WTC11 (cell line): ENCODE measurements around the gene HTR4. TPM values are rescaled to one million over a fixed set of nuclear protein-coding genes. Genes with fewer than 3 reads are reported as not detected.

Experiments
- ATAC-seq: fragments of 200-7000 bp; cut with Tn5 transposase; 2 replicates; pipeline ENCODE4 v1.10.0; 2021; ENCODE audit warnings: mild to moderate bottlenecking, moderate library complexity
- CTCF ChIA-PET: fragments of 300-600 bp; sonication (Branson Sonifier 250); formaldehyde crosslinking; loops from one replicate; lab custom pipeline; 2021; ENCODE audit warnings: antibody characterized with exemption; lab: Charles Lee
- POLR2A ChIA-PET: fragments of 350-600 bp; sonication (Branson Sonifier 250); formaldehyde crosslinking; loops from one replicate; lab custom pipeline; 2021; ENCODE audit warnings: antibody characterized with exemption; lab: Charles Lee
- DNase-seq: peaks from one replicate; pipeline ENCODE4 v3.0.0; 2021; ENCODE audit warnings: low spot score
- H3K27ac Mint-ChIP-seq: 2 replicates; pipeline ENCODE4 v1.8.0; 2021; ENCODE audit warnings: mixed read lengths
- H3K27me3 Mint-ChIP-seq: 2 replicates; pipeline ENCODE4 v1.8.0; 2021; ENCODE audit warnings: low read depth, mild to moderate bottlenecking, moderate library complexity, mixed read lengths
- H3K36me3 Mint-ChIP-seq: 2 replicates; pipeline ENCODE4 v1.8.0; 2021; ENCODE audit warnings: mixed read lengths
- H3K4me1 Mint-ChIP-seq: 2 replicates; pipeline ENCODE4 v1.8.0; 2022; ENCODE audit warnings: mixed read lengths
- H3K4me3 Mint-ChIP-seq: 2 replicates; pipeline ENCODE4 v1.8.0; 2021; ENCODE audit warnings: mild to moderate bottlenecking, moderate library complexity, mixed read lengths
- H3K9me3 Mint-ChIP-seq: 2 replicates; pipeline ENCODE4 v1.8.0; 2021; ENCODE audit warnings: mixed read lengths
- AR ChIP-seq: fragments of 250-450 bp; sonication (Bioruptor Pico); IDR thresholded peaks from 2 replicates; pipeline ENCODE4 v1.9.0; 2021; ENCODE audit warnings: mild to moderate bottlenecking
- E2F4 ChIP-seq: sonication (generic); formaldehyde crosslinking; IDR thresholded peaks from 2 replicates; pipeline ENCODE4 v1.8.1; 2022; ENCODE audit warnings: low read depth, mild to moderate bottlenecking, moderate library complexity, missing genetic modification reagents, borderline replicate concordance
- GABPB1 ChIP-seq: sonication (generic); formaldehyde crosslinking; IDR thresholded peaks from 2 replicates; pipeline ENCODE4 v1.8.1; 2023; ENCODE audit warnings: mild to moderate bottlenecking, missing genetic modification reagents
- JUN ChIP-seq: sonication (generic); formaldehyde crosslinking; IDR thresholded peaks from 2 replicates; pipeline ENCODE4 v1.8.0; 2023; ENCODE audit warnings: mild to moderate bottlenecking, missing genetic modification reagents
- MXD4 ChIP-seq: fragments of 250-450 bp; sonication (Bioruptor Pico); IDR thresholded peaks from 2 replicates; pipeline ENCODE4 v1.8.0; 2021; ENCODE audit warnings: mild to moderate bottlenecking, moderate library complexity, borderline replicate concordance
- MYBL2 ChIP-seq: sonication (generic); formaldehyde crosslinking; IDR thresholded peaks from 2 replicates; pipeline ENCODE4 v1.8.1; 2023; ENCODE audit warnings: mild to moderate bottlenecking, moderate library complexity, missing genetic modification reagents
- NFE2L1 ChIP-seq: sonication (generic); formaldehyde crosslinking; IDR thresholded peaks from 2 replicates; pipeline ENCODE4 v1.8.1; 2023; ENCODE audit warnings: missing genetic modification reagents
- NR2C2 ChIP-seq: sonication (generic); formaldehyde crosslinking; IDR thresholded peaks from 2 replicates; pipeline ENCODE4 v1.8.0; 2022; ENCODE audit warnings: mild to moderate bottlenecking, missing genetic modification reagents
- USF2 ChIP-seq: sonication (generic); formaldehyde crosslinking; IDR thresholded peaks from 2 replicates; pipeline ENCODE4 v1.8.1; 2023; ENCODE audit warnings: mild to moderate bottlenecking, missing genetic modification reagents, moderate library complexity
- ZNF219 ChIP-seq: sonication (generic); formaldehyde crosslinking; IDR thresholded peaks from 2 replicates; pipeline ENCODE4 v1.8.0; 2023; ENCODE audit warnings: missing genetic modification reagents, mild to moderate bottlenecking, borderline replicate concordance
- ZSCAN18 ChIP-seq: fragments of 250-450 bp; sonication (Bioruptor Pico); IDR thresholded peaks from 2 replicates; pipeline ENCODE4 v2.1.2; 2022; ENCODE audit warnings: mild to moderate bottlenecking, moderate library complexity
- total RNA-seq: library from RNA; stranded (reverse); gene quantifications from 3 replicates; pipeline ENCODE4 v1.2.3, GENCODE V29; 2021
- TF ChIP-seq, protein P1 (sequence below): sonication (generic); formaldehyde crosslinking; IDR thresholded peaks from 2 replicates; pipeline ENCODE4 v1.8.1; 2022; ENCODE audit warnings: mild to moderate bottlenecking, moderate library complexity, missing genetic modification reagents
- TF ChIP-seq, protein P2 (sequence below): sonication (generic); formaldehyde crosslinking; IDR thresholded peaks from 2 replicates; pipeline ENCODE4 v1.8.0; 2023; ENCODE audit warnings: missing genetic modification reagents
- TF ChIP-seq, protein P3 (sequence below): sonication (generic); formaldehyde crosslinking; IDR thresholded peaks from 2 replicates; pipeline ENCODE4 v1.8.1; 2022; ENCODE audit warnings: low read depth, missing genetic modification reagents, borderline replicate concordance
- TF ChIP-seq, protein P4 (sequence below): fragments of 200-600 bp; IDR thresholded peaks from 2 replicates; pipeline ENCODE4 v1.8.0; 2022; ENCODE audit warnings: antibody characterized with exemption
- TF ChIP-seq, protein P5 (sequence below): sonication (generic); formaldehyde crosslinking; IDR thresholded peaks from 2 replicates; pipeline ENCODE4 v1.8.1; 2023; ENCODE audit warnings: mild to moderate bottlenecking, missing genetic modification reagents

Gene HTR4
- total RNA-seq, 1 experiment from 2014 or later: not detected

GRCh38 chr5:148585988-148586387, 68.3 kb downstream of the HTR4 start:
- Mint-ChIP-seq H3K4me1 (peaks cover 14% of the 10 kb centered on the region), H3K4me3 (no peak overlapping the region), H3K36me3 (no peaks in the 10 kb centered on the region), H3K9me3 (no peaks in the 10 kb centered on the region), H3K27me3 (no peaks in the 10 kb centered on the region), H3K27ac (no peak overlapping the region)
- CTCF ChIA-PET: interaction anchor here (0.6 to 2.0 kb wide), 9 partner anchors 9 to 145 kb away, joined by 3 to 8 read pairs (median 3); no protein-coding TSS in a partner anchor
- TF ChIP-seq AR (CRISPR knock-in tag) (no peak), NFE2L1 (CRISPR knock-in tag) (no peak), GABPB1 (CRISPR knock-in tag) (no peak), USF2 (no peak), ZNF219 (CRISPR knock-in tag) (no peak), JUN (CRISPR knock-in tag) (no peak), E2F4 (no peak), NR2C2 (CRISPR knock-in tag) (no peak), MYBL2 (CRISPR knock-in tag) (no peak), ZSCAN18 (CRISPR knock-in tag) (no peak), MXD4 (no peak)
- TF ChIP-seq, protein P1, sequence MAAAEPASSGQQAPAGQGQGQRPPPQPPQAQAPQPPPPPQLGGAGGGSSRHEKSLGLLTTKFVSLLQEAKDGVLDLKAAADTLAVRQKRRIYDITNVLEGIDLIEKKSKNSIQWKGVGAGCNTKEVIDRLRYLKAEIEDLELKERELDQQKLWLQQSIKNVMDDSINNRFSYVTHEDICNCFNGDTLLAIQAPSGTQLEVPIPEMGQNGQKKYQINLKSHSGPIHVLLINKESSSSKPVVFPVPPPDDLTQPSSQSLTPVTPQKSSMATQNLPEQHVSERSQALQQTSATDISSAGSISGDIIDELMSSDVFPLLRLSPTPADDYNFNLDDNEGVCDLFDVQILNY (CRISPR knock-in tag): no peak
- TF ChIP-seq, protein P2, sequence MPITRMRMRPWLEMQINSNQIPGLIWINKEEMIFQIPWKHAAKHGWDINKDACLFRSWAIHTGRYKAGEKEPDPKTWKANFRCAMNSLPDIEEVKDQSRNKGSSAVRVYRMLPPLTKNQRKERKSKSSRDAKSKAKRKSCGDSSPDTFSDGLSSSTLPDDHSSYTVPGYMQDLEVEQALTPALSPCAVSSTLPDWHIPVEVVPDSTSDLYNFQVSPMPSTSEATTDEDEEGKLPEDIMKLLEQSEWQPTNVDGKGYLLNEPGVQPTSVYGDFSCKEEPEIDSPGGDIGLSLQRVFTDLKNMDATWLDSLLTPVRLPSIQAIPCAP: no peak
- TF ChIP-seq, protein P3, sequence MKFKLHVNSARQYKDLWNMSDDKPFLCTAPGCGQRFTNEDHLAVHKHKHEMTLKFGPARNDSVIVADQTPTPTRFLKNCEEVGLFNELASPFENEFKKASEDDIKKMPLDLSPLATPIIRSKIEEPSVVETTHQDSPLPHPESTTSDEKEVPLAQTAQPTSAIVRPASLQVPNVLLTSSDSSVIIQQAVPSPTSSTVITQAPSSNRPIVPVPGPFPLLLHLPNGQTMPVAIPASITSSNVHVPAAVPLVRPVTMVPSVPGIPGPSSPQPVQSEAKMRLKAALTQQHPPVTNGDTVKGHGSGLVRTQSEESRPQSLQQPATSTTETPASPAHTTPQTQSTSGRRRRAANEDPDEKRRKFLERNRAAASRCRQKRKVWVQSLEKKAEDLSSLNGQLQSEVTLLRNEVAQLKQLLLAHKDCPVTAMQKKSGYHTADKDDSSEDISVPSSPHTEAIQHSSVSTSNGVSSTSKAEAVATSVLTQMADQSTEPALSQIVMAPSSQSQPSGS: no peak
- TF ChIP-seq, protein P4, sequence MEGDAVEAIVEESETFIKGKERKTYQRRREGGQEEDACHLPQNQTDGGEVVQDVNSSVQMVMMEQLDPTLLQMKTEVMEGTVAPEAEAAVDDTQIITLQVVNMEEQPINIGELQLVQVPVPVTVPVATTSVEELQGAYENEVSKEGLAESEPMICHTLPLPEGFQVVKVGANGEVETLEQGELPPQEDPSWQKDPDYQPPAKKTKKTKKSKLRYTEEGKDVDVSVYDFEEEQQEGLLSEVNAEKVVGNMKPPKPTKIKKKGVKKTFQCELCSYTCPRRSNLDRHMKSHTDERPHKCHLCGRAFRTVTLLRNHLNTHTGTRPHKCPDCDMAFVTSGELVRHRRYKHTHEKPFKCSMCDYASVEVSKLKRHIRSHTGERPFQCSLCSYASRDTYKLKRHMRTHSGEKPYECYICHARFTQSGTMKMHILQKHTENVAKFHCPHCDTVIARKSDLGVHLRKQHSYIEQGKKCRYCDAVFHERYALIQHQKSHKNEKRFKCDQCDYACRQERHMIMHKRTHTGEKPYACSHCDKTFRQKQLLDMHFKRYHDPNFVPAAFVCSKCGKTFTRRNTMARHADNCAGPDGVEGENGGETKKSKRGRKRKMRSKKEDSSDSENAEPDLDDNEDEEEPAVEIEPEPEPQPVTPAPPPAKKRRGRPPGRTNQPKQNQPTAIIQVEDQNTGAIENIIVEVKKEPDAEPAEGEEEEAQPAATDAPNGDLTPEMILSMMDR: no peak
- TF ChIP-seq, protein P5, sequence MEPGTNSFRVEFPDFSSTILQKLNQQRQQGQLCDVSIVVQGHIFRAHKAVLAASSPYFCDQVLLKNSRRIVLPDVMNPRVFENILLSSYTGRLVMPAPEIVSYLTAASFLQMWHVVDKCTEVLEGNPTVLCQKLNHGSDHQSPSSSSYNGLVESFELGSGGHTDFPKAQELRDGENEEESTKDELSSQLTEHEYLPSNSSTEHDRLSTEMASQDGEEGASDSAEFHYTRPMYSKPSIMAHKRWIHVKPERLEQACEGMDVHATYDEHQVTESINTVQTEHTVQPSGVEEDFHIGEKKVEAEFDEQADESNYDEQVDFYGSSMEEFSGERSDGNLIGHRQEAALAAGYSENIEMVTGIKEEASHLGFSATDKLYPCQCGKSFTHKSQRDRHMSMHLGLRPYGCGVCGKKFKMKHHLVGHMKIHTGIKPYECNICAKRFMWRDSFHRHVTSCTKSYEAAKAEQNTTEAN: no peak
- POLR2A ChIA-PET: no interaction called here
- peak; percentile 15 for DNase-seq
- ATAC-seq: peak; percentile 72
